ENCODE results near the gene APLP2. TPM values are rescaled to one million over a fixed set of nuclear protein-coding genes. Genes with fewer than 3 reads are reported as not detected.
A peak's percentile ranks its signal among the peaks of the same experiment; 100 is the strongest.

The APLP2 gene
- total and polyA plus RNA-seq, 4 donors: 219 to 414 (median 386) TPM

GRCh38 chr11:130121445-130121978 is 51.8 kb downstream of the APLP2 start:
- 11 to 16% methylated on average over 5 of the region's 5 CpGs for WGBS, 2 donors
- Histone ChIP-seq H3K36me3 (ENCODE audit: control insufficient read depth in 1 of 2, insufficient read depth in 2 of 2, low read length in 1 of 2) (peaks cover 0 to 11% of the 10 kb centered on the region in 2 donors), H3K4me1 (ENCODE audit: control insufficient read depth in 1 of 2, insufficient read depth in 2 of 2, low read length in 2 of 2) (peaks cover 0 to 1% of the 10 kb centered on the region in 2 donors), H3K9me3 (ENCODE audit: control insufficient read depth, low read length) (no peaks in the 10 kb centered on the region), H3K4me3 (ENCODE audit: low read length in 2 of 2) (no peak overlapping the region), H3K27me3 (ENCODE audit: control insufficient read depth in 1 of 2, insufficient read depth in 2 of 2, low read length in 1 of 2) (no peaks in the 10 kb centered on the region), H3K27ac (ENCODE audit: low read depth in 1 of 2, low read length in 2 of 2) (peak overlapping the region in 1 of 2 donors; percentile 30)
- intact Hi-C loops (cut with DNase I): loop anchor here in 1 of 2 donors (5.0 to 10.0 kb wide), 2 partner anchors 54 to 117 kb away; partner anchors contain the start of genes APLP2 and PRDM10
- no peak for ATAC-seq (ENCODE audit: low FRiP score)
- no peak for DNase-seq

DNA sequence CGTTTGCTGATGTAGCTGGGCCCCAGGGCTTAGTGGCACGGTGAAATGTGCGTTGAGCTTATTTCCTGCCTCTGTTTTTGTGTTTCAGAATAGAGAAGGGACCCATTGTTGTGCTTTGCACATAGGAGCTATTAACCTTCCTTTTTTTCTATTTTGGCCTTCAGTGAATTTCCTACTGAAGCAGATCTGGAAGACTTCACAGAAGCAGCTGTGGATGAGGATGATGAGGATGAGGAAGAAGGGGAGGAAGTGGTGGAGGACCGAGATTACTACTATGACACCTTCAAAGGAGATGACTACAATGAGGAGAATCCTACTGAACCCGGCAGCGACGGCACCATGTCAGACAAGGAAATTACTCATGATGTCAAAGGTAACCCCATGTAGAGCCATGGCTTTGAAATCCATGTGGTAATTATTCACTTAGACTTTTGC is 52.5 kb downstream of the APLP2 start:
- DNase-seq: no peak
- WGBS, 2 donors: 72 to 85% methylated on average over 7 of the region's 7 CpGs
- intact Hi-C loops (cut with DNase I): loop anchor here in 1 of 2 donors (5.0 to 10.0 kb wide), 2 partner anchors 55 to 117 kb away; partner anchors contain the start of genes APLP2 and PRDM10
- no peaks in the 10 kb centered on the region for H3K9me3 ChIP-seq (ENCODE audit: control insufficient read depth, low read length)
- H3K27ac ChIP-seq (ENCODE audit: low read depth in 1 of 2, low read length in 2 of 2): peak overlapping the region in 1 of 2 donors; percentile 34
- no peak for ATAC-seq (ENCODE audit: low FRiP score)
- H3K36me3 ChIP-seq (ENCODE audit: control insufficient read depth in 1 of 2, insufficient read depth in 2 of 2, low read length in 1 of 2): peaks cover 0 to 13% of the 10 kb centered on the region in 2 donors
- H3K4me1 ChIP-seq (ENCODE audit: control insufficient read depth in 1 of 2, insufficient read depth in 2 of 2, low read length in 2 of 2): peaks cover 0 to 1% of the 10 kb centered on the region in 2 donors
- no peak overlapping the region for H3K4me3 ChIP-seq (ENCODE audit: low read length in 2 of 2)
- no peaks in the 10 kb centered on the region for H3K27me3 ChIP-seq (ENCODE audit: control insufficient read depth in 1 of 2, insufficient read depth in 2 of 2, low read length in 1 of 2)

DNA sequence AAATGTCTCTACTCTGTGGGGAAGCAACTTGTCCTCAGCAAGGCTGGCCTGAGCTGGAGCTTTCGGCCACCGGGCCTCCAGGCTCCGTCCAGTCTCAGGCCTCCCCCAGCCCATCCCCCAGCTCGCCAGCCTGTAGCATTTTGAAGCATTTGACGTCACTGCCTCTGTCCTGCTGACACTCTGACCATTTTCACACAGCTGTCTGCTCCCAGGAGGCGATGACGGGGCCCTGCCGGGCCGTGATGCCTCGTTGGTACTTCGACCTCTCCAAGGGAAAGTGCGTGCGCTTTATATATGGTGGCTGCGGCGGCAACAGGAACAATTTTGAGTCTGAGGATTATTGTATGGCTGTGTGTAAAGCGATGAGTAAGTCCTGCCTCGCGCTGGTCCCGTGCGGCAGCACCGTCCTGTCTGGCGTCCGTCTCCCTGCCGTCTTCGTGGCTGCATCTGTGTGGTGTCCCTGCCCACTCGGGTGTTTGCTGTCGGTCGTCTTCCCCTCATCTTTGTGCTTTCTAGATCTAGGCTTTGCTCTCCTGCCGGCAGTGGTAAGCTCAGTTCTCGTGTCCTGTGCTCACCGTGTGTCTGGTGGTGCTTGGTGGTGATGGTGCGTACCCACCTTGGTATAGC is 53.8 kb downstream of the APLP2 start:
- no peaks in the 10 kb centered on the region for H3K27me3 ChIP-seq (ENCODE audit: control insufficient read depth in 1 of 2, insufficient read depth in 2 of 2, low read length in 1 of 2)
- ATAC-seq (ENCODE audit: low FRiP score) (peak; percentile 41), DNase-seq (no peak)
- H3K27ac ChIP-seq (ENCODE audit: low read depth in 1 of 2, low read length in 2 of 2): peak overlapping the region in 1 of 2 donors; percentile 66
- H3K4me1 ChIP-seq (ENCODE audit: control insufficient read depth in 1 of 2, insufficient read depth in 2 of 2, low read length in 2 of 2): peaks cover 0 to 1% of the 10 kb centered on the region in 2 donors
- intact Hi-C loops (cut with DNase I): loop anchor here in 1 of 2 donors (5.0 to 10.0 kb wide), 2 partner anchors 56 to 119 kb away; partner anchors contain the start of genes APLP2 and PRDM10
- H3K4me3 ChIP-seq (ENCODE audit: low read length in 2 of 2): no peak overlapping the region
- H3K9me3 ChIP-seq (ENCODE audit: control insufficient read depth, low read length): no peaks in the 10 kb centered on the region
- 91 to 92% methylated on average over 32 of the region's 32 CpGs for WGBS, 2 donors
- peaks cover 0 to 17% of the 10 kb centered on the region in 2 donors for H3K36me3 ChIP-seq (ENCODE audit: control insufficient read depth in 1 of 2, insufficient read depth in 2 of 2, low read length in 1 of 2)

DNA sequence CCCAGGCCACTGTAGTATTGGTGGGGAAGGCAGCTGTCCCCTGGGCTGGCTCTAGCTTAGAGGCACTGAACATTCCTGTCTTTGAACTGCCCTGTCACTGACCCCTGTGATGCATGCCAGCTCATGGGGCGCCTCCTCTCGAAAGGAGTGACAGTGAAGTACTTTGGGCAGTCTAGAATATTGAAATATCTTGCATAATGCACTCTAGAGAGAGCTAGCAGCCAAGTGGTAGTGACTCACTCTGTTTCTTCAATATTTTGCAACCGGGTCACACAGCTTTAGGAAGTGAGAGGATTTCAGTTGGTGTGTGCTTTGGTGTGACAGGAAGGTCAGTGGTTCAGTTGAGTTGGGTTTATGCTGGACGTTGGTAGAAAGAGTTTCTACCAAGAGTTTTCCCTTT is 54.4 kb downstream of the APLP2 start:
- no peak overlapping the region for H3K4me3 ChIP-seq (ENCODE audit: low read length in 2 of 2)
- H3K36me3 ChIP-seq (ENCODE audit: control insufficient read depth in 1 of 2, insufficient read depth in 2 of 2, low read length in 1 of 2): peaks cover 0 to 18% of the 10 kb centered on the region in 2 donors
- 8 to 9% methylated on average over 4 of the region's 4 CpGs for WGBS, 2 donors
- H3K4me1 ChIP-seq (ENCODE audit: control insufficient read depth in 1 of 2, insufficient read depth in 2 of 2, low read length in 2 of 2): peaks cover 0 to 1% of the 10 kb centered on the region in 2 donors
- H3K27ac ChIP-seq (ENCODE audit: low read depth in 1 of 2, low read length in 2 of 2): peak overlapping the region in 1 of 2 donors; percentile 66
- no peaks in the 10 kb centered on the region for H3K9me3 ChIP-seq (ENCODE audit: control insufficient read depth, low read length)
- intact Hi-C loops (cut with DNase I): loop anchor here in 1 of 2 donors (5.0 to 10.0 kb wide), 2 partner anchors 57 to 119 kb away; partner anchors contain the start of genes APLP2 and PRDM10
- DNase-seq: peak; percentile 83 to 90
- no peaks in the 10 kb centered on the region for H3K27me3 ChIP-seq (ENCODE audit: control insufficient read depth in 1 of 2, insufficient read depth in 2 of 2, low read length in 1 of 2)
- ATAC-seq (ENCODE audit: low FRiP score): peak; percentile 92

DNA sequence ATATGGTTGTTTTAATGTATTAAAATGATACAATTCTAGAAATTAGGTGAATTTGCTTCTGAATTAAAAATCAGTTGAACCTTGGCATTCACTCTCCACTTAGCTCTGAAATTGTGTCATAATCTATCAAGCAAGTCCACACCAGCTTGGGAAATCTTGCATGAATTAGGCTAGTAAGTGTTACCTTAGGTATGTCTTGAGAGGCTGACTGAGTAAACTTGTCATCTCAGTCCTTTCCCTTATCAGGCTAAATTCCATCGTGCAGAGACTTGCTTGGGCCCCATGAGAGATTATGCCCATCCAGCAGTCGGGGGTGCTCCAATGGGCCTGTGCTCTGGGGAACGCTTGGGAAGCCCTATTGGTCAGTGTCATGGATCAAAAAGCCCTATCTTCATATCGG is 55.9 kb downstream of the APLP2 start:
- 79 to 82% methylated on average over 4 of the region's 4 CpGs for WGBS, 2 donors
- intact Hi-C loops (cut with DNase I): loop anchor here in 1 of 2 donors (10.0 kb wide), 1 partner anchor 121 kb away; the partner anchor contains the start of gene PRDM10
- H3K27me3 ChIP-seq (ENCODE audit: control insufficient read depth in 1 of 2, insufficient read depth in 2 of 2, low read length in 1 of 2): no peaks in the 10 kb centered on the region

GRCh38 chr11:130126516-130126915 is 56.8 kb downstream of the APLP2 start:
- Histone ChIP-seq H3K9me3 (ENCODE audit: control insufficient read depth, low read length) (no peaks in the 10 kb centered on the region), H3K4me1 (ENCODE audit: control insufficient read depth in 1 of 2, insufficient read depth in 2 of 2, low read length in 2 of 2) (peaks cover 0 to 1% of the 10 kb centered on the region in 2 donors), H3K27me3 (ENCODE audit: control insufficient read depth in 1 of 2, insufficient read depth in 2 of 2, low read length in 1 of 2) (no peaks in the 10 kb centered on the region), H3K27ac (ENCODE audit: low read depth in 1 of 2, low read length in 2 of 2) (no peak overlapping the region), H3K36me3 (ENCODE audit: control insufficient read depth in 1 of 2, insufficient read depth in 2 of 2, low read length in 1 of 2) (peaks cover 0 to 21% of the 10 kb centered on the region in 2 donors), H3K4me3 (ENCODE audit: low read length in 2 of 2) (no peak overlapping the region)
- DNase-seq (no peak), ATAC-seq (ENCODE audit: low FRiP score) (no peak)
- intact Hi-C loops (cut with DNase I): loop anchor here in 1 of 2 donors (10.0 kb wide), 1 partner anchor 122 kb away; the partner anchor contains the start of gene PRDM10
- 89 to 95% methylated on average over 5 of the region's 5 CpGs for WGBS, 2 donors

More for the DNA sequence above, 55.9 kb downstream of the APLP2 start:
- ATAC-seq (ENCODE audit: low FRiP score): no peak
- Histone ChIP-seq H3K4me1 (ENCODE audit: control insufficient read depth in 1 of 2, insufficient read depth in 2 of 2, low read length in 2 of 2) (peaks cover 0 to 1% of the 10 kb centered on the region in 2 donors), H3K4me3 (ENCODE audit: low read length in 2 of 2) (no peak overlapping the region), H3K9me3 (ENCODE audit: control insufficient read depth, low read length) (no peaks in the 10 kb centered on the region), H3K27ac (ENCODE audit: low read depth in 1 of 2, low read length in 2 of 2) (no peak overlapping the region), H3K36me3 (ENCODE audit: control insufficient read depth in 1 of 2, insufficient read depth in 2 of 2, low read length in 1 of 2) (peaks cover 0 to 18% of the 10 kb centered on the region in 2 donors)
- no peak for DNase-seq

- no peaks in the 10 kb centered on the region for H3K9me3 ChIP-seq (ENCODE audit: control insufficient read depth, low read length)
- no peak overlapping the region for H3K4me3 ChIP-seq (ENCODE audit: low read length in 2 of 2)
- intact Hi-C loops (cut with DNase I): loop anchor here in 1 of 2 donors (10.0 kb wide), 1 partner anchor 123 kb away; the partner anchor contains the start of gene PRDM10
- no peaks in the 10 kb centered on the region for H3K27me3 ChIP-seq (ENCODE audit: control insufficient read depth in 1 of 2, insufficient read depth in 2 of 2, low read length in 1 of 2)
- WGBS, 2 donors: 90 to 96% methylated on average over 4 of the region's 4 CpGs
- H3K4me1 ChIP-seq (ENCODE audit: control insufficient read depth in 1 of 2, insufficient read depth in 2 of 2, low read length in 2 of 2): no peaks in the 10 kb centered on the region
- no peak for ATAC-seq (ENCODE audit: low FRiP score)
- peaks cover 0 to 19% of the 10 kb centered on the region in 2 donors for H3K36me3 ChIP-seq (ENCODE audit: control insufficient read depth in 1 of 2, insufficient read depth in 2 of 2, low read length in 1 of 2)
- DNase-seq: no peak
- no peak overlapping the region for H3K27ac ChIP-seq (ENCODE audit: low read depth in 1 of 2, low read length in 2 of 2)
These were observed 57.8 kb downstream of the APLP2 start for GRCh38 chr11:130127509-130127908.

DNA sequence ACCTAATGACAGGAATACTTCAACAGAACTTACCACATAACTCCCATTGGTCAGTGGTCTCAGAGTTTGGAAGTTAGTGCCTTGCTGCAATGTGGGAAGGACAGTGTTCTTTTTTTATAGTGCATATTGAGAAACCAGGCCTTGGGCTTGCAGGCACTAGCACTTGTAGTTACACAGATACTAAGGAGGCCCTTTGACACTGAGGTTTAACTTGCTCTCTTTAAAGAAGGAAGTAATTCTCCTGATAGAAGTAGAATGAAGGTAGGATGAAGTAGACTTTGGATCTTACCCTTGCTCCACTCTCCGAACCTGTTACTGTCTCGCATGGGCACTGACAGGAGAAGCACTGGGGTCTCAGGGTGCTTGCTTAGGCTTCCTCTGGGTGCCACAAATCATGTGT is 58.9 kb downstream of the APLP2 start:
- DNase-seq: no peak
- no peaks in the 10 kb centered on the region for H3K27me3 ChIP-seq (ENCODE audit: control insufficient read depth in 1 of 2, insufficient read depth in 2 of 2, low read length in 1 of 2)
- no peaks in the 10 kb centered on the region for H3K4me1 ChIP-seq (ENCODE audit: control insufficient read depth in 1 of 2, insufficient read depth in 2 of 2, low read length in 2 of 2)
- no peaks in the 10 kb centered on the region for H3K9me3 ChIP-seq (ENCODE audit: control insufficient read depth, low read length)
- intact Hi-C loops (cut with DNase I): loop anchor here in 1 of 2 donors (10.0 kb wide), 1 partner anchor 124 kb away; the partner anchor contains the start of gene PRDM10
- 93 to 95% methylated on average over 2 of the region's 2 CpGs for WGBS, 2 donors
- peaks cover 0 to 17% of the 10 kb centered on the region in 2 donors for H3K36me3 ChIP-seq (ENCODE audit: control insufficient read depth in 1 of 2, insufficient read depth in 2 of 2, low read length in 1 of 2)
- no peak overlapping the region for H3K4me3 ChIP-seq (ENCODE audit: low read length in 2 of 2)
- ATAC-seq (ENCODE audit: low FRiP score): no peak
- no peak overlapping the region for H3K27ac ChIP-seq (ENCODE audit: low read depth in 1 of 2, low read length in 2 of 2)

Measured in aorta (tissue), 5 donors.